Hepatocyte (in vitro differentiated cells): ENCODE results near the gene ACAN.

ENCODE experiments used
- EZH2 ChIP-seq: fragments of 200-600 bp; sonication (generic); IDR thresholded peaks from 2 replicates; pipeline ENCODE4 v1.6.1; 2016; ENCODE audit warnings: antibody characterized with exemption, mild to moderate bottlenecking, borderline replicate concordance
- TF ChIP-seq, protein P1 (sequence below): fragments of 200-600 bp; sonication (generic); IDR thresholded peaks from 2 replicates; pipeline ENCODE4 v1.5.1; 2016; ENCODE audit warnings: antibody characterized with exemption, mild to moderate bottlenecking; ENCODE audit not compliant: poor library complexity

DNA sequence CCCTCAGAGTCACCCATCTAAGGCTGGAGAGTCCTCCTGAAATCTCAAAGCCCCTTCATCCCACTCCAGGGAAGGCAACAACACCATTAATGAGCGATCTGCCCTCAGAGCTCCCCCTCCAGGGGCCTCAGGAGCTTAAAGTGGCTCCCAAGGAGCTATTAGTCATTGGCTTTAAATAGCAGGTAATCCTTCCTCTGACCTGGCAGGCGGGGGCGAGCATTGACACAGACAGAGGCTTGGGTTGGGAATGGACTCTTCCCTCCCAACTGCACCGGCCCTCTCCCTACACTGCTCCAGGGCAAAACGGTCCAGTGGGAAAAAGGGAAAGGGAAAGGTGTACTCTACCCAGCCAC lies 108.5 kb downstream of the ACAN start:
- TF ChIP-seq, protein P1, sequence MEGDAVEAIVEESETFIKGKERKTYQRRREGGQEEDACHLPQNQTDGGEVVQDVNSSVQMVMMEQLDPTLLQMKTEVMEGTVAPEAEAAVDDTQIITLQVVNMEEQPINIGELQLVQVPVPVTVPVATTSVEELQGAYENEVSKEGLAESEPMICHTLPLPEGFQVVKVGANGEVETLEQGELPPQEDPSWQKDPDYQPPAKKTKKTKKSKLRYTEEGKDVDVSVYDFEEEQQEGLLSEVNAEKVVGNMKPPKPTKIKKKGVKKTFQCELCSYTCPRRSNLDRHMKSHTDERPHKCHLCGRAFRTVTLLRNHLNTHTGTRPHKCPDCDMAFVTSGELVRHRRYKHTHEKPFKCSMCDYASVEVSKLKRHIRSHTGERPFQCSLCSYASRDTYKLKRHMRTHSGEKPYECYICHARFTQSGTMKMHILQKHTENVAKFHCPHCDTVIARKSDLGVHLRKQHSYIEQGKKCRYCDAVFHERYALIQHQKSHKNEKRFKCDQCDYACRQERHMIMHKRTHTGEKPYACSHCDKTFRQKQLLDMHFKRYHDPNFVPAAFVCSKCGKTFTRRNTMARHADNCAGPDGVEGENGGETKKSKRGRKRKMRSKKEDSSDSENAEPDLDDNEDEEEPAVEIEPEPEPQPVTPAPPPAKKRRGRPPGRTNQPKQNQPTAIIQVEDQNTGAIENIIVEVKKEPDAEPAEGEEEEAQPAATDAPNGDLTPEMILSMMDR: no peak
- TF ChIP-seq EZH2: no peak
